OCI-LY7 (cell line): ENCODE results near the gene EHBP1. TPM values are rescaled to one million over a fixed set of nuclear protein-coding genes. Genes with fewer than 3 reads are reported as not detected.

Experiments used
- BruUV-seq: library from RNA; stranded (reverse); fragments of 400-500 nt; replicated peaks from 2 replicates; lab custom pipeline; 2021; lab: Mats Ljungman, UMichigan
- CTCF ChIA-PET: fragments of 300-600 bp; sonication (Branson Sonifier 250); formaldehyde crosslinking; loops from one replicate; lab custom pipeline; 2022; ENCODE audit warnings: antibody characterized with exemption; ENCODE audit not compliant: unreplicated experiment; lab: Charles Lee
- POLR2A ChIA-PET: fragments of 300-600 bp; sonication (Branson Sonifier 250); formaldehyde crosslinking; loops from one replicate; lab custom pipeline; 2022; ENCODE audit warnings: antibody characterized with exemption; lab: Charles Lee
- DNase-seq: peaks from one replicate; pipeline ENCODE4 v3.0.0-alpha.2; 2015; ENCODE audit warnings: low spot score
- H2AFZ ChIP-seq: fragments of 200-600 bp; sonication (generic), shearing (Covaris generic); 2 replicates; pipeline ENCODE4 v1.6.1; 2014; ENCODE audit warnings: mild to moderate bottlenecking, antibody characterized with exemption, low read length, moderate library complexity
- H3K27ac ChIP-seq: fragments of 200-600 bp; sonication (generic); 2 replicates; pipeline ENCODE4 v1.5.1; 2014; ENCODE audit warnings: mixed run types, low read depth, mild to moderate bottlenecking, moderate library complexity, low read length, inconsistent platforms; ENCODE audit not compliant: poor library complexity, severe bottlenecking
- H3K36me3 ChIP-seq: fragments of 200-600 bp; sonication (generic); 2 replicates; pipeline ENCODE4 v1.6.1; 2014; ENCODE audit warnings: mild to moderate bottlenecking, antibody characterized with exemption, low read length, moderate library complexity, mixed read lengths; ENCODE audit not compliant: insufficient read depth
- H3K4me1 ChIP-seq: fragments of 200-600 bp; sonication (generic); 2 replicates; pipeline ENCODE4 v1.5.1; 2014; ENCODE audit warnings: mild to moderate bottlenecking, low read length; ENCODE audit not compliant: insufficient read depth, poor library complexity, severe bottlenecking
- H3K4me2 ChIP-seq: fragments of 200-600 bp; sonication (generic); 2 replicates; pipeline ENCODE4 v1.6.1; 2014; ENCODE audit warnings: mild to moderate bottlenecking, low read length
- H3K4me3 ChIP-seq: fragments of 200-600 bp; sonication (generic); 2 replicates; pipeline ENCODE4 v1.5.1; 2014; ENCODE audit warnings: mild to moderate bottlenecking, low read depth, low read length; ENCODE audit not compliant: poor library complexity, severe bottlenecking
- H3K79me2 ChIP-seq: fragments of 200-600 bp; sonication (generic); 2 replicates; pipeline ENCODE4 v1.6.1; 2016; ENCODE audit warnings: low read depth, mild to moderate bottlenecking, low read length, moderate library complexity, mixed read lengths; ENCODE audit not compliant: insufficient read depth
- H3K9me2 ChIP-seq: fragments of 200-600 bp; sonication (generic); 2 replicates; pipeline ENCODE4 v1.6.1; 2016; ENCODE audit warnings: mild to moderate bottlenecking, low read length, mixed read lengths; ENCODE audit not compliant: insufficient read depth
- H3K9me3 ChIP-seq: fragments of 200-600 bp; sonication (generic); 2 replicates; pipeline ENCODE4 v1.6.1; 2014; ENCODE audit warnings: mild to moderate bottlenecking, mixed run types, low read length, mixed read lengths
- H4K20me1 ChIP-seq: fragments of 200-600 bp; sonication (generic); 2 replicates; pipeline ENCODE4 v1.6.1; 2014; ENCODE audit warnings: mild to moderate bottlenecking, antibody characterized with exemption, low read length, moderate library complexity, mixed read lengths; ENCODE audit not compliant: insufficient read depth
- EZH2phosphoT487 ChIP-seq: fragments of 200-600 bp; sonication (generic); IDR thresholded peaks from 2 replicates; pipeline ENCODE4 v1.6.1; 2018; ENCODE audit warnings: low read depth, borderline replicate concordance, mild to moderate bottlenecking, mixed run types, antibody characterized with exemption, low read length, moderate library complexity, mixed read lengths
- intact Hi-C: fragments of 100-400 bp; cut with micrococcal nuclease; formaldehyde crosslinking; loops from one replicate; pipeline ENCODE4 v1.10.0; 2022; ENCODE audit not compliant: unreplicated experiment
- total RNA-seq, 2 experiments: library from RNA; depleted of rRNA in 1 of 2; stranded (reverse); fragments of >200 nt in 1 of 2; shearing (Covaris generic) in 1 of 2; gene quantifications; 2 replicates each; pipeline ENCODE4 v1.2.3, GENCODE V29; 2014 to 2022
- TF ChIP-seq, protein P1 (sequence below): fragments of 200-600 bp; sonication (generic); conservative IDR thresholded peaks from 2 replicates; pipeline ENCODE4 v1.5.1; 2014; ENCODE audit warnings: mild to moderate bottlenecking, antibody characterized with exemption, low read length, moderate library complexity, mixed read lengths

EHBP1 gene
- total RNA-seq, 2 experiments from 2014 or later = 26.8 to 34.1 TPM

DNA sequence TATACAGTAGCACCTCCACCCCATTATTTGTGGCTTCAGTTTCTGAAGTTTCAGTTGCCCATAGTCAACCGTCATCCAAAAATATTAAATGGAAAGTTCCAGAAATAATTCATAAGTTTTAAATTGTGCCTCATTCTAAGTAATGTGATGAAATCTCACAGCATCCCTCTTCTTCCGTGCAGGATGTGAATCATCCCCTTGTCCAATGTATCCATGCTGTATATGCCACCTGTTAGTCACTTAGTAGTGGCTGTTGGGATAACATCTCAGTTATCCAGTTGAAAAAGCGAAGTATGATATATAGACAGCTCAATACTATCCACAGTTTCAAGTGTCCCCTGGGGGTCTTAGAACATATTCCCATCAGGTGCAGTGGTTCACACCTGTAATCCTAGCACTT lies 226.0 kb downstream of the EHBP1 start:
- H3K4me1 ChIP-seq = no peaks in the 10 kb centered on the region
- CTCF ChIA-PET = no interaction called here

DNA sequence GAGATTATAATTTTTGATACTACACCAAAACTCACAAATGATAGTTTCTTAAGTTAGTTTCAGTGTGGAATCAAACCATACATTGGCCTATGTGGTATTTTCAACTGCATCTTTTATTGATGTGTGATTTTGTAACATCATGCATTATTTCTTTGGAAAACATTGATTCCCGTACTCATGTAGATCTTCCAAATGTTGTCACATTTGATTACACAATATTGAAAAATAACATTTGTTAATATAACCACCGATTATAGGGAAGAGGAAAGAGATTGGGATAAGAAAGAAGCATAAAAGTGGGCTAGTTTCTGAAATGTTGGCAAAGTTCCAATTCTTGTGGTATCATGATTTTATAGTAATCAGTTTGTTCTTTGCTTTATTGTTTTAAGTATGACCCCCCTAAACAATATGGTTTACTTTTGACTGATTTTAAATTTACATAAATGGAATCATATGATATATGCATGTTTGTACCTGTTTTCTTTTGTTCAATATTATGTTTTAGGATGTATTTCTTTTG lies 227.9 kb downstream of the EHBP1 start:
- Histone ChIP-seq H2AFZ (no peak overlapping the region), H3K79me2 (no peaks in the 10 kb centered on the region), H3K4me1 (no peaks in the 10 kb centered on the region), H3K36me3 (no peaks in the 10 kb centered on the region), H3K4me3 (no peak overlapping the region), H3K4me2 (no peak overlapping the region), H3K27ac (no peak overlapping the region), H3K9me3 (no peaks in the 10 kb centered on the region), H3K9me2 (no peaks in the 10 kb centered on the region), H4K20me1 (no peaks in the 10 kb centered on the region)
- no TSS peak for BruUV-seq
- no peak for TF ChIP-seq EZH2phosphoT487
- TF ChIP-seq, protein P1, sequence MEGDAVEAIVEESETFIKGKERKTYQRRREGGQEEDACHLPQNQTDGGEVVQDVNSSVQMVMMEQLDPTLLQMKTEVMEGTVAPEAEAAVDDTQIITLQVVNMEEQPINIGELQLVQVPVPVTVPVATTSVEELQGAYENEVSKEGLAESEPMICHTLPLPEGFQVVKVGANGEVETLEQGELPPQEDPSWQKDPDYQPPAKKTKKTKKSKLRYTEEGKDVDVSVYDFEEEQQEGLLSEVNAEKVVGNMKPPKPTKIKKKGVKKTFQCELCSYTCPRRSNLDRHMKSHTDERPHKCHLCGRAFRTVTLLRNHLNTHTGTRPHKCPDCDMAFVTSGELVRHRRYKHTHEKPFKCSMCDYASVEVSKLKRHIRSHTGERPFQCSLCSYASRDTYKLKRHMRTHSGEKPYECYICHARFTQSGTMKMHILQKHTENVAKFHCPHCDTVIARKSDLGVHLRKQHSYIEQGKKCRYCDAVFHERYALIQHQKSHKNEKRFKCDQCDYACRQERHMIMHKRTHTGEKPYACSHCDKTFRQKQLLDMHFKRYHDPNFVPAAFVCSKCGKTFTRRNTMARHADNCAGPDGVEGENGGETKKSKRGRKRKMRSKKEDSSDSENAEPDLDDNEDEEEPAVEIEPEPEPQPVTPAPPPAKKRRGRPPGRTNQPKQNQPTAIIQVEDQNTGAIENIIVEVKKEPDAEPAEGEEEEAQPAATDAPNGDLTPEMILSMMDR = no peak
- ChIA-PET POLR2A (no interaction called here), CTCF (no interaction called here)
- DNase-seq = no peak
- intact Hi-C loops = no loop called here

More for the DNA sequence above, 226.0 kb downstream of the EHBP1 start:
- no peak overlapping the region for H3K4me2 ChIP-seq
- POLR2A ChIA-PET = no interaction called here
- H3K4me3 ChIP-seq = no peak overlapping the region
- no peaks in the 10 kb centered on the region for H3K9me2 ChIP-seq
- DNase-seq = no peak
- H4K20me1 ChIP-seq = no peaks in the 10 kb centered on the region
- H3K9me3 ChIP-seq = no peaks in the 10 kb centered on the region
- TF ChIP-seq, protein P1 = no peak
- TF ChIP-seq EZH2phosphoT487 = no peak
- H3K27ac ChIP-seq = no peak overlapping the region
- H3K36me3 ChIP-seq = no peaks in the 10 kb centered on the region
- no peak overlapping the region for H2AFZ ChIP-seq
- intact Hi-C loops = no loop called here
- BruUV-seq = no TSS peak
- no peaks in the 10 kb centered on the region for H3K79me2 ChIP-seq

DNA sequence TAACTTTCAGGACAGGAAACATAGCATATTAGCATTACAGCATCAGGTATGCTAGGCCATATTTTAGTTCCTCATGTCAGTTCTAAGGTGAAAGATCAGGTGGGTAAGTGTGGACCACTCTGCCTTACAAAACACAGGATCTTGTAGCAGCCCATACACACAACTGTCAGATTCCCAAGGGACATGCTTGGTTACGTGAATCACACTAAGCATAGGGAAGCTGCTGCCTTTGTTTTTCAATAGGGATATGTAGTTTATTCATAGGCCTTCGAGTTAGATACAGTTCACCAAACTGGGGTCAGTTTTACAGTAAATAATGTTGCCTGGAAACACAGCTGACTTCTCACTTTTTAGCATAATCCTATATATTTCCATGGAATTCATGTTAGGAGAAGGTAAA lies 229.0 kb downstream of the EHBP1 start:
- CTCF ChIA-PET = no interaction called here
- no peak overlapping the region for H2AFZ ChIP-seq
- no peak overlapping the region for H3K27ac ChIP-seq
- no TSS peak for BruUV-seq
- H3K4me1 ChIP-seq = no peaks in the 10 kb centered on the region
- H4K20me1 ChIP-seq = no peaks in the 10 kb centered on the region
- no peak for DNase-seq
- intact Hi-C loops = no loop called here
- no peaks in the 10 kb centered on the region for H3K9me2 ChIP-seq
- no peak overlapping the region for H3K4me2 ChIP-seq
- H3K9me3 ChIP-seq = no peaks in the 10 kb centered on the region
- no peaks in the 10 kb centered on the region for H3K36me3 ChIP-seq
- no peaks in the 10 kb centered on the region for H3K79me2 ChIP-seq
- TF ChIP-seq, protein P1 = no peak
- TF ChIP-seq EZH2phosphoT487 = no peak
- POLR2A ChIA-PET = no interaction called here
- no peak overlapping the region for H3K4me3 ChIP-seq
